T-helper 17 cell (primary cell): Measurements from ENCODE around the gene PTPRS. TPM values are rescaled to one million over a fixed set of nuclear protein-coding genes. Genes with fewer than 3 reads are reported as not detected.

Source experiments
- ATAC-seq: fragments of 150-1000 bp; cut with Tn5 transposase; 2 replicates; pipeline ENCODE4 v1.10.0; 2021; ENCODE audit warnings: mild to moderate bottlenecking, moderate library complexity
- DNase-seq, 3 donors: peaks; one replicate each; pipeline versions ENCODE4 v3.0.0 to v3.0.0-alpha.2; 2020 to 2021
- H3K9me3 ChIP-seq: one replicate; pipeline ENCODE4 v1.7.0; 2013; ENCODE audit warnings: low read length, mild to moderate bottlenecking; ENCODE audit not compliant: control insufficient read depth, poor library complexity, severe bottlenecking
- H3K27ac Mint-ChIP-seq: one replicate; pipeline ENCODE4 v1.8.0; 2022; ENCODE audit warnings: mild to moderate bottlenecking, moderate library complexity, mixed read lengths
- H3K27me3 Mint-ChIP-seq: one replicate; pipeline ENCODE4 v1.8.0; 2022; ENCODE audit warnings: mixed read lengths
- H3K36me3 Mint-ChIP-seq: one replicate; pipeline ENCODE4 v1.8.0; 2022; ENCODE audit warnings: low read depth, mixed read lengths
- H3K4me1 Mint-ChIP-seq: one replicate; pipeline ENCODE4 v1.8.0; 2022; ENCODE audit warnings: mild to moderate bottlenecking, mixed read lengths
- H3K4me3 Mint-ChIP-seq: one replicate; pipeline ENCODE4 v1.8.0; 2022; ENCODE audit warnings: mild to moderate bottlenecking, moderate library complexity, mixed read lengths
- total RNA-seq, 4 donors: library from RNA in 2 of 4; stranded (reverse) in 2 of 4; gene quantifications; one replicate each; pipeline ENCODE4 v1.2.3 and lab custom pipeline; 2022 to 2026

PTPRS gene
- total RNA-seq, 2 donors from 2014 or later: 1.2 to 2.9 TPM

- Mint-ChIP-seq H3K27me3 (peaks cover 37% of the 10 kb centered on the region), H3K4me3 (no peak overlapping the region), H3K36me3 (peaks cover 4% of the 10 kb centered on the region), H3K27ac (no peak overlapping the region), H3K4me1 (peaks cover 4% of the 10 kb centered on the region)
- ATAC-seq (no peak), DNase-seq (no peak)
- no peaks in the 10 kb centered on the region for H3K9me3 ChIP-seq
Observed at GRCh38 chr19:5345895-5346386, 5.3 kb upstream of the PTPRS start.

- no peaks in the 10 kb centered on the region for H3K9me3 ChIP-seq
- H3K27me3 Mint-ChIP-seq: peaks cover 42% of the 10 kb centered on the region
- ATAC-seq (no peak), DNase-seq (no peak)
- H3K36me3 Mint-ChIP-seq: peaks cover 8% of the 10 kb centered on the region
- peaks cover 9% of the 10 kb centered on the region for H3K4me1 Mint-ChIP-seq
- no peak overlapping the region for H3K27ac Mint-ChIP-seq
- H3K4me3 Mint-ChIP-seq: no peak overlapping the region
Observed at GRCh38 chr19:5343848-5344247, 3.2 kb upstream of the PTPRS start.

- DNase-seq (no peak), ATAC-seq (no peak)
- H3K4me3 Mint-ChIP-seq: no peak overlapping the region
- peaks cover 46% of the 10 kb centered on the region for H3K27me3 Mint-ChIP-seq
- no peaks in the 10 kb centered on the region for H3K9me3 ChIP-seq
- peaks cover 9% of the 10 kb centered on the region for H3K4me1 Mint-ChIP-seq
- H3K36me3 Mint-ChIP-seq: peaks cover 8% of the 10 kb centered on the region
- no peak overlapping the region for H3K27ac Mint-ChIP-seq
Observed at GRCh38 chr19:5342573-5343201, 2.1 kb upstream of the PTPRS start.

GRCh38 chr19:5341981-5342380 is 1.4 kb upstream of the PTPRS start:
- Mint-ChIP-seq H3K36me3 (peaks cover 8% of the 10 kb centered on the region), H3K27ac (no peak overlapping the region), H3K4me1 (peaks cover 9% of the 10 kb centered on the region)

GRCh38 chr19:5341448-5341820 is 822 bp upstream of the PTPRS start:
- no peak overlapping the region for H3K27ac Mint-ChIP-seq

More at GRCh38 chr19:5341981-5342380, 1.4 kb upstream of the PTPRS start:
- DNase-seq: no peak
- no peaks in the 10 kb centered on the region for H3K9me3 ChIP-seq
- Mint-ChIP-seq H3K4me3 (peak overlapping the region; percentile 77), H3K27me3 (peaks cover 53% of the 10 kb centered on the region)
- ATAC-seq: no peak

GRCh38 chr19:5339950-5340636 is 519 bp downstream of the PTPRS start:
- DNase-seq (no peak), ATAC-seq (peak; percentile 39)
- H3K27ac Mint-ChIP-seq: no peak overlapping the region
- H3K4me3 Mint-ChIP-seq: peak overlapping the region; percentile 79
- H3K4me1 Mint-ChIP-seq: peaks cover 16% of the 10 kb centered on the region
- H3K27me3 Mint-ChIP-seq: peaks cover 64% of the 10 kb centered on the region
- H3K9me3 ChIP-seq: no peaks in the 10 kb centered on the region
- H3K36me3 Mint-ChIP-seq: peaks cover 12% of the 10 kb centered on the region

More at GRCh38 chr19:5341448-5341820, 822 bp upstream of the PTPRS start:
- no peak for ATAC-seq
- no peaks in the 10 kb centered on the region for H3K9me3 ChIP-seq
- Mint-ChIP-seq H3K4me1 (peaks cover 9% of the 10 kb centered on the region), H3K4me3 (peak overlapping the region; percentile 77), H3K36me3 (peaks cover 8% of the 10 kb centered on the region), H3K27me3 (peaks cover 52% of the 10 kb centered on the region)
- DNase-seq: no peak

GRCh38 chr19:5339198-5339949 is 1.2 kb downstream of the PTPRS start:
- Mint-ChIP-seq H3K27me3 (peaks cover 67% of the 10 kb centered on the region), H3K36me3 (peaks cover 12% of the 10 kb centered on the region), H3K4me3 (peak overlapping the region; percentile 85), H3K27ac (peak overlapping the region; percentile 19), H3K4me1 (peaks cover 16% of the 10 kb centered on the region)
- DNase-seq: no peak
- no peaks in the 10 kb centered on the region for H3K9me3 ChIP-seq
- no peak for ATAC-seq

- Mint-ChIP-seq H3K4me3 (peak overlapping the region; percentile 85), H3K36me3 (peaks cover 12% of the 10 kb centered on the region), H3K4me1 (peaks cover 16% of the 10 kb centered on the region), H3K27ac (peak overlapping the region; percentile 19), H3K27me3 (peaks cover 72% of the 10 kb centered on the region)
- no peak for DNase-seq
- no peaks in the 10 kb centered on the region for H3K9me3 ChIP-seq
- no peak for ATAC-seq
Observed at GRCh38 chr19:5338656-5339197, 1.9 kb downstream of the PTPRS start.

GRCh38 chr19:5337708-5338655 is 2.6 kb downstream of the PTPRS start:
- no peaks in the 10 kb centered on the region for H3K9me3 ChIP-seq
- Mint-ChIP-seq H3K27me3 (peaks cover 75% of the 10 kb centered on the region), H3K4me1 (peaks cover 16% of the 10 kb centered on the region), H3K27ac (no peak overlapping the region), H3K36me3 (peaks cover 12% of the 10 kb centered on the region), H3K4me3 (no peak overlapping the region)
- DNase-seq (no peak), ATAC-seq (no peak)

GRCh38 chr19:5337126-5337525 is 3.5 kb downstream of the PTPRS start:
- no peaks in the 10 kb centered on the region for H3K9me3 ChIP-seq
- Mint-ChIP-seq H3K36me3 (peaks cover 12% of the 10 kb centered on the region), H3K27me3 (peaks cover 66% of the 10 kb centered on the region), H3K4me1 (peaks cover 16% of the 10 kb centered on the region), H3K4me3 (no peak overlapping the region), H3K27ac (no peak overlapping the region)
- ATAC-seq (no peak), DNase-seq (no peak)

GRCh38 chr19:5336195-5336965 is 4.2 kb downstream of the PTPRS start:
- Mint-ChIP-seq H3K27me3 (peaks cover 59% of the 10 kb centered on the region), H3K27ac (peak overlapping the region; percentile 43)
- no peak for DNase-seq

GRCh38 chr19:5335593-5335992 is 5.0 kb downstream of the PTPRS start:
- Mint-ChIP-seq H3K4me3 (peak overlapping the region; percentile 55), H3K27me3 (peaks cover 56% of the 10 kb centered on the region), H3K4me1 (peaks cover 12% of the 10 kb centered on the region), H3K36me3 (peaks cover 8% of the 10 kb centered on the region), H3K27ac (peak overlapping the region; percentile 43)
- DNase-seq: no peak
- ATAC-seq: no peak
- H3K9me3 ChIP-seq: no peaks in the 10 kb centered on the region

More at GRCh38 chr19:5336195-5336965, 4.2 kb downstream of the PTPRS start:
- ATAC-seq: no peak
- H3K36me3 Mint-ChIP-seq: peaks cover 10% of the 10 kb centered on the region
- peak overlapping the region; percentile 45 for H3K4me3 Mint-ChIP-seq
- H3K4me1 Mint-ChIP-seq: peaks cover 12% of the 10 kb centered on the region
- H3K9me3 ChIP-seq: no peaks in the 10 kb centered on the region
